ENCODE results near the gene TPD52L2.

- TF ChIP-seq, protein P1, sequence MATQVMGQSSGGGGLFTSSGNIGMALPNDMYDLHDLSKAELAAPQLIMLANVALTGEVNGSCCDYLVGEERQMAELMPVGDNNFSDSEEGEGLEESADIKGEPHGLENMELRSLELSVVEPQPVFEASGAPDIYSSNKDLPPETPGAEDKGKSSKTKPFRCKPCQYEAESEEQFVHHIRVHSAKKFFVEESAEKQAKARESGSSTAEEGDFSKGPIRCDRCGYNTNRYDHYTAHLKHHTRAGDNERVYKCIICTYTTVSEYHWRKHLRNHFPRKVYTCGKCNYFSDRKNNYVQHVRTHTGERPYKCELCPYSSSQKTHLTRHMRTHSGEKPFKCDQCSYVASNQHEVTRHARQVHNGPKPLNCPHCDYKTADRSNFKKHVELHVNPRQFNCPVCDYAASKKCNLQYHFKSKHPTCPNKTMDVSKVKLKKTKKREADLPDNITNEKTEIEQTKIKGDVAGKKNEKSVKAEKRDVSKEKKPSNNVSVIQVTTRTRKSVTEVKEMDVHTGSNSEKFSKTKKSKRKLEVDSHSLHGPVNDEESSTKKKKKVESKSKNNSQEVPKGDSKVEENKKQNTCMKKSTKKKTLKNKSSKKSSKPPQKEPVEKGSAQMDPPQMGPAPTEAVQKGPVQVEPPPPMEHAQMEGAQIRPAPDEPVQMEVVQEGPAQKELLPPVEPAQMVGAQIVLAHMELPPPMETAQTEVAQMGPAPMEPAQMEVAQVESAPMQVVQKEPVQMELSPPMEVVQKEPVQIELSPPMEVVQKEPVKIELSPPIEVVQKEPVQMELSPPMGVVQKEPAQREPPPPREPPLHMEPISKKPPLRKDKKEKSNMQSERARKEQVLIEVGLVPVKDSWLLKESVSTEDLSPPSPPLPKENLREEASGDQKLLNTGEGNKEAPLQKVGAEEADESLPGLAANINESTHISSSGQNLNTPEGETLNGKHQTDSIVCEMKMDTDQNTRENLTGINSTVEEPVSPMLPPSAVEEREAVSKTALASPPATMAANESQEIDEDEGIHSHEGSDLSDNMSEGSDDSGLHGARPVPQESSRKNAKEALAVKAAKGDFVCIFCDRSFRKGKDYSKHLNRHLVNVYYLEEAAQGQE (IDR thresholded peaks at IDR 0.05; ENCODE audit: insufficient read depth in 1 of 2, low read depth in 2 of 2, low read length in 1 of 2), result no peak
- no peak for TF ChIP-seq CTCF (IDR thresholded peaks at IDR 0.05)
These were observed 45.7 kb upstream of the TPD52L2 start for GRCh38 chr20:63819224-63819921.
